ENCODE measurements around the gene USP15.

The USP15 gene

DNA sequence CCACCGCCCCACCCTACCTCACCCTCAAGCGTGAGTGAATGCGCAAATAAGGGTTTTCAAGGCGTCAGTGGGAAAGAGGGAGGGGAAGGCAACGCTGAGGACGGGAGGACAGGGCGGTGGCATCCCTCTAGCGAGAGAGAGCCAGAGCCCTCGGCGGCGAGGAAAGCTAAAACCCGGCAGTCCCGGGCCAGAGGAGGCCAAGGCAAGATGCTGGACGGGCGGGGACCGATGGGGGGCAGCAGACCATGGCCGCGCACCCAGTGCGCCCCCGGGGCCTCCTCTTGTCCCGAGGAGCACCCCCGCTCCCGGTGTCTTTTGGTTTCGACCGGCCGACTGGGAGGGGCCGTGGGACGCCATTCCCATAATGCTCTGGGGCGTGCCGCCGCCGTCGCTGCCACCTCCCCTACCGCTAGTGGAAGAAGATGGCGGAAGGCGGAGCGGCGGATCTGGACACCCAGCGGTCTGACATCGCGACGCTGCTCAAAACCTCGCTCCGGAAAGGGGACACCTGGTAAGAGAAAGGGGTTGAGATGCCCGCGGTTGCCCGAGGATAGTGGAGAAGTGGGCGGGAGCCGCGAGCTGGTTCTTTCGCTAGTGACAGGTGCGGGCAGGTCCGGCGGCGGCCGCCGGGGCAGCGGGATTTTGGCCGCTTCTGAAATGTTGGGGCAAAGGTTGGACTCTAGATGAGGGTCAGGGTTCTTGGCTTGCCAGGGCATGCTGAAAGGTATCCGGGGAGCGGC lies at the start of gene USP15:
Gene USP15, plus strand, starts transcription at position 412 of the 740 bp plus-strand sequence. Its CDS starts 11 bp downstream, at position 423.
- DNase-seq = peak; percentile 95

DNA sequence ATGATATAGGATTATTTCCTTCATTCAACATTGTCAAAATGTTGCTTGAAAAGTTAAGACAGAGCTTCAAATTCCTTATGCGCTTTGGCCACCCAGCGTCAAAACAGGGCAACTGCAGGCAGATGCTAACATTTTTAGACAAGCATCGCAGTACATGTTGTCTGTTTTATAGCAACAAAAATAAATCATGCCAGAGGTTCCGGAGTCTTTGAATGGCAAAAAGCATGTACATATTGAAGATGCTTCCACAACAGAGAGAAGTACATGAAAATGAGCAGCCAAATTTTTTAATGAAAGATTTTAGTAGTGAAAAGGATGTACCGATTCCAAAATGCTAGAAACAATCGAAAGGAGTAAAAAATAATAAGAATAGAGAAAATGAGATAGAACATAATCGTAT lies 49.8 kb upstream of the USP15 start:
- peak; percentile 28 for DNase-seq

DNA sequence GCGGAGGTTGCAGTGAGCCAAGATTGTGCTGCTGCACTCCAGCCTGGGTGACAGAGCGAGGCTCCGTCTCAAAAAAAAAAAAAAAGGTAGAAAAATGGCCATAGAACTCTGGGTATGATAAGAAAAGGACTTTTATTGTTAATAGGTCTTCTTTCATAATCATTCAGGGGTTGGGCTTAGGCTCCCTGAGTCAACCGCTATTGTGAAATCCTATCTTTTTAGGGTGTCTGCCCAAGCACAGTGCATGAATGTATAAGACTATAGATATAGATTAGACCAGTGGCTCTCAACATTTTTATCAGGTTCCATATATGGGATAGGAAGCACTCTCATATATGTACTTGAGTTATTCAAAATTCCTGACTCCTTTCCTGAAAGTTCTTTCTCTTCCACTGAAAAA lies 48.7 kb upstream of the USP15 start:
- DNase-seq = no peak

- no peak for DNase-seq
Measured at GRCh38 chr12:62214846-62215245, 45.4 kb upstream of the USP15 start.

- DNase-seq = no peak
Measured at GRCh38 chr12:62215506-62215905, 44.7 kb upstream of the USP15 start.

GRCh38 chr12:62217466-62218194 lies 42.6 kb upstream of the USP15 start:
- no peak for DNase-seq

DNA sequence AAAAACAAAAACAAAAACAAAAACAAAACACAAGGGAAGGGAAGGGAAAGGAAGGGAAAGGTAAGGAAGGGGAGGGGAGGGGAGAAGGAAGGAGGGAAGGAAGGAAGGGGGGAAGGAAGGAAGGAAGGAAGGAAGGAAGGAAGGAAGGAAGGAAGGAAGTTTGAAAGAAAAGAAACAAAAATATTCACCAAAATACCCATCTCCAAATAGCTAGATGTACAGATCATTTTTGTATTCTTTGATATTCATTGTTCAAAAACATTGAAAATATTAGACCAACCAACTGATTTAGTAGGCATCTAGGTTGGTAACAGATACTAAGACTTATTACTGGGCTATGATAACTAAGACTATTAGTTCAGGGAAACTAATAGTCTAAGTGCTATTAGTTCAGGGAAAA lies 39.1 kb upstream of the USP15 start:
- no peak for DNase-seq

DNA sequence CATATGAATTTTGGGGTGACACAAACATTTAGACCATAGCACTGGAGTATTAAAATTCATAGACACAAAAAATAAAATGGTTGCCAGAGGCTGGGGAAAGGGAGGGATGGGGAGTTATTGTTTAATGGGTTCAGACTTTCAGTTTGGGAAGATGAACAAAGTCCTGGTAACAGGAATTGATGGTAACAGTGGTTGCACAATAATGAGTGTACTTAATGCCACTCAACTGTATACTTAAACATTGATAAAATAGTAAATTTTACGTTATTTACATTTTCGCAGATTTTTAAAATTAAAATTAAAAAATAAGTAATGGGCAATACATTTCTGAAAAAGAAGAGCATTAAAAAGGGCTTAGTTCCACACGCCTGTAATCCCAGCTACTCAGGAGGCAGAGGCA lies 35.6 kb upstream of the USP15 start:
- DNase-seq = no peak

DNA sequence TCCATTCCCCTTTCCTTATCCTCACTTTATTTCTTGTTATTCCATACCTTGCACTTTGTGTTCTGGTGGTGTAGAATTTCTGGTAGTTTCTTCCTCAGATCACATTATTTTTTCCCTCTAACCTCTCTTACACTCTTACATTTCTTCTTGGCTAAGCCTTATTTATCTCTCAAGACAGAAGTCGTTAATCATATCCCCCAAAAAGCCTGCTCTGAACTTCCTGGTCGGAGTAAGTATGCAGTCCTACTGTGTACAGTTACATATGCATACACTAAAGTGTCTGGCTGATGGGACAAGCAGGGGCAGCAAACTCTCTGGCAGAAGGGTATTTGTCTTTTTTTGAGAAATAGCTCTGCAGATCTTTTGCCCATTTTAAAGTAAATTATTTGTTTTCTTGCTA lies 33.1 kb upstream of the USP15 start:
- DNase-seq = no peak

DNA sequence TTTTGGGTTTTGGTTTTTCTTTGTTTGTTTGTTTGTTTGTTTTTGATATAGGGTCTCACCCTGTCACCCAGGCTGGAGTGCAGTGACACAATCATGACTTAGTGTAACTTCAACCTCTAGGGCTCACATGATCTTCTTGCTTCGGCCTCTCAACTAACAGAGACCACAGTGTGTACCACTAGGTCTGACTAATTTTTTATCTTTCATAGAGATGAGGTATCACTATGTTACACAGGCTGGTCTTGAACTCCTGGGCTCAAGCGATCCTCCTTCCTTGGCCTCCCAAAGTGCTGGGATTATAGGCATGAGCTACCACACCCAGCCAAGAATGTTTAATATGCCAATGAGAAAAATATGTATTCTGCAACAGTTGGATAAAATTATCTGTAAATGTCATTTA lies 29.6 kb upstream of the USP15 start:
- no peak for DNase-seq

DNA sequence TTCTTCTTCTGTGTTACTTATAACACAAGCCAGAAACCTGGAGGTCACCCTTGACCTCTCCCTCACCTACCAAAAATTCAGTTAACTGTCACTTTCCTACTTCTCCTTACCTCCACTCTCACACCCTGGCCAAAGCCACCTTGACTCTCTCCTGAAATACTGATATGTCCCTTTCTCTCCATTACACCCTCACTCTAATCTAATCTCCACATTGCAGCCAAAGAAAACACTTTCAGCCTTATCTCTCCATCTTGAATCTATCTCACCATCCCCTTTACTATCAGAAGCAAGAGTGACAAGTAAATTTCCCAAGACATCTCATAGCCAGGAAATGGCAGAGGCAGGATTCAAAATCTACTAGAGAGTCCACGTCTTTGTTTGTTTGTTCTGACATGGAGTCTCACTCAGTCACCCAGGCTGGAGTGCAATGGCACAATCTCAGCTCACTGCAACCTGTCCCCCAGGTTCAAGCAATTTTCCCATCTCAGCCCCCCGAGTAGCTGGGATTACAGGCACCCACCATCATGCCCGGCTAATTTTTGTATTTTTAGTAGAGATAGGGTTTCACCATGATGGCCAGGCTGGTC lies 28.0 kb upstream of the USP15 start:
- DNase-seq = no peak

- DNase-seq = no peak
Measured at GRCh38 chr12:62233805-62234204, 26.4 kb upstream of the USP15 start.

DNA sequence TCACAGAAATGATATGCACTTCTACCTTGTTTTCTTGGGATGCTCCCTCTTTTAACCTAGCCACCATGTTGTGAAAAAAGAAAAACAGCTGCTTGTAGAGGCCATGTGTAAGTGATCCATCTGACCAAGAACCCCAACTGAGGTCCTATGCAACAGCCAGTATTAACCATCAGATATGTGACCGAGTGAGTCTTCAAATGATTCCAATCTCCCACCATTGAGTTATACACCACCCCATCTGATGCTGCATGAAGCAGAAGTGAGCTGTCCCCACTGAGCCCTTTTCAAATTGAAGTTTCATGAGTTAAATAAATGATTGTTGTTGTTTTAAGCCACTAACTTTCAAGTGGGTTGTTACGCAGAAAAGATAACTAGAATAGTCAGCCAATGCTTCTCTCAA lies 20.6 kb upstream of the USP15 start:
- no peak for DNase-seq

- no peak for DNase-seq
Measured at GRCh38 chr12:62247281-62248045, 12.7 kb upstream of the USP15 start.

DNA sequence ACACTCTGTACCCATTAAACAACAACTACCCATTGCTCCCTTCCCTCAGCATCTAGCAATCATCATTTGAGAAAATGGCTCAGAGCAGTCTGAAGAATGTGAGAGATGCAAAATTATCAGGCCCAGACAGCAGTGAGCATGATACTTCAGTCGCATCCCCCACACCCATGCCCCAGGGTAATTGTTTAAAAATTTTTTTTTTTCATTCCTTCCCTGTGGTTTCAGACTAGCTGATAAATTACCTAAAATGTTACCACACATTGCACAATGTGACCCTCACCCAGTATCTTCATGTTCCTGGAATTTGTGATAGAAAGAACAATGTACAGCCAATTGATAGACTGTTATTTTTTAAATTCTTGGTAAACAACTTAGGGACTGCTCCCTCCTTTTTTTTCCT lies 11.3 kb upstream of the USP15 start:
- DNase-seq = no peak

GRCh38 chr12:62249419-62249818 lies 10.8 kb upstream of the USP15 start:
- no peak for DNase-seq

GRCh38 chr12:62250671-62251608 lies 9.3 kb upstream of the USP15 start:
- DNase-seq = no peak

DNA sequence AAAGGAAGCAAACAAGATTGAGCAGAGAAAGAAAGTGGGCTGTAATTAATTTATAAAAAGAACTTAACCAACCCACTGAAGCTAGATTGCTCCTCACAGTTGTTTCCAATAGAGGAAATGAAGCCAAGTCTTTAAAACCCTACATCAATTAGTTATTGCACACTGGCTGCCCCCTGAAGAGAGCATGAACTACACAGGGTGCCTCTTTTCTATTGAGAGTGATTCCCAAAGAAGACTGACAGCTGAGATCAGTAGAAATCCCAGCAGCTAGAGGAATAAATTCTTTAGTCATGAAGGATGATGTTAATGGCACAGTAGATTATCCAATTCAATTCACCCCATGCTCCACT lies 8.6 kb upstream of the USP15 start:
- DNase-seq = no peak

DNA sequence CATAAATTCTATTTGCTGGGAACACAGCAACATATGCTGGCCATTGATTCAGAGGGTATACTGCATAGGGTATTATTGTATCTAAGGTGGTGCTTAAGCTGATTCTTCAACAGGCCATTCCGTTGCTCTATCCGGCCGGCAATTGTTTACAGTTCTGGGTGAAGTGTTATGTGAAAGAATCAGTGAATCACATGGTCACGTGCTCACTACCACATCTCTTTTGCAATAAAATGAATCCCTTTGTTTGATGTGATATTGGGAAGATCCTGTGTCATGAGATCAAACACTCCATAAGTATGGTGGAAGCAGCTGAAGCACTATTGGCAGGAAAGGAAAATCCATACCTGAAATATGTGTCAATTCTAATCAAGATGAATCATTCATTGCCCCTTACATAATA lies 7.6 kb upstream of the USP15 start:
- DNase-seq = no peak

GRCh38 chr12:62254967-62255366 lies 5.2 kb upstream of the USP15 start:
- no peak for DNase-seq

DNA sequence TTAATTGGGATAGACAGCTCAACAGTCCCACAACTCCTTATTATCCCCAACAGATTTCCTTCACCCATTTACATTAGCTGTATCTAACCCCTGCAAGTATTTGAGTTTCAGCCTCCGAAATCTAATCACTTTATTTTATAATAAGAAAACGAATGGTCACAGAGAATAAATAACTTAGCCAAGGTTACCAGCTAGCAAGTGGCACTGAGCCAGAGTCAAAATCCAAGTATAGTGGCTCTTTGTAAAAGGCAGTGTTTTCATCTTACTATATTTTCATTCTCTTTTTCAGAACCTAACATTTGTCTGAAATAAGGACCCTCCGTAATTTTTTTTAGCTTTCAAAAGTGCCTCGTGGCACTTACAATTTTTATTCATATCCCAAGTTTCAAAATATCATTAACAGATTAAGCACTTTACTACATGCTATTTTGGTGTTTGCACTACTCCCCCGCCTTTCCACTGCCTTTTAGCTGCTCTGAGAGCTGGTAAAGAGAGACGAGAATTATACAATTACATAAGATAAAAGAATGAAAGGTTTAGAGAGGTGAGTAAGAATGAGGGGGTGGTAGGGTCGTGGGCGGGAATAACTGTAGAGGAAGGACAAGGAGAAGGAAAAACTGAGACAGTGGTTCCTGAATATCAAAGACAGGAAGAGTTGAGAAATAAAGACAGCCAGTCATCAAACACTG lies 3.7 kb upstream of the USP15 start:
- no peak for DNase-seq

DNA sequence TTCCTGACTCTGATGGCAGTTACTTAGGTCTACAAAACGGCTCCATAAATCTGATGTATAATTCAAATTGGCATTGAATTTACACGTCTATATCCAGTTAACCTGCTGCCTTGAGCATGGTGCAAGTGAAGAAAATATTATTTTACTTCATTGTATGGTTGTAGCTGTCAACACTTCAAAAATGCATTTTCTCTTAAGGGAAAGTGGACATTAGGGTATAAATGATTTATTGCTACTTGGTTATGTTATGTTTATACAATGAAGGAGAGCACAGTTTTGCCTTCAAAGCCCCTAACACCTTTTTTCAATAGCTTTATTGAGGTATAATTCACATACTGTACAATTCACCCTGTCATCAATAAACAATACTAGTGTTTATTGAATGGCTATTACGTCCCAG lies 2.0 kb upstream of the USP15 start:
- DNase-seq = no peak
